NCI-H345 (cell line): Measurements from ENCODE around the gene LIPH.
"Not testable (repeated sequence)": the region's sequence is repeated elsewhere in the genome, so short reads cannot be mapped to it uniquely, and the experiment has no call there.

Source experiments
- DNase-seq: peaks from one replicate; lab custom pipeline; 2025; lab: John Stamatoyannopoulos, UW

The LIPH gene

DNA sequence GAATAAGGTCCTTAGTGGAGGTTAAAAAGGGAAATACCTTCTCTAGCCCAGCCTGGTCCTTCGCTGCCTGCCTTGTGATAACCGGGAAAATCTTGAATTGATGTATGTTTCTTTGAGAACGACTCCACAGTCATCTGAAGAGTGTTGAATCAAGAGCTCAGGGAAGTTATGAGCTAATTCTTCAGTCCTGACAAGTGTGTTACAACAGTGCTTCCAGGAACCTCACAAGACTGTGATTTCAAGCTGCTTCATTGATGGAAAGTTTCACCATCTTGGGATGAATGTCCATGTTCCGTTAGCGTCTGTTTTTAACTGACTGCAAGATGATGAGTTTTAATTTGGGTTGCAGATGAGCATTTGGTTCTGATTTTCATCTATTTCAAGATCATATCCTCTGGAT lies 66.0 kb downstream of the LIPH start:
- no peak for DNase-seq

DNA sequence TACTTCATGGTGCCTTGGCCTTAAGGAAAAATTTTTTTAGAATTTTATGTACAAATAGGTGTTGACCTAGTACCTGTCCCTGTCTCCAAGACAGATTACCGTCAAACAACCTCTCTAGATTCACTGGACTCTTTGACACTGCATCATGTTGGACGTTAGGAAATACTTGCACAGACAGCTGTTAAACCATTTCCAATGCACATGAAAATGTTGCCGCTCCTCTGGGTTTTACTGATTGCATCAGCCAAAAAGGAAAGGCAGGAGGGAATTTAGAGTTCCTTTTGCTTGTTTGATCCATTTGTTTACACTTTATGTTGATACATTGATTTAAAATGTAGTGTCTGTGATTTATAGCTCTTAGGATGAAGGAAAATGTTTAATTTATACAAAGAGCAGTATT lies 68.1 kb downstream of the LIPH start:
- no peak for DNase-seq

DNA sequence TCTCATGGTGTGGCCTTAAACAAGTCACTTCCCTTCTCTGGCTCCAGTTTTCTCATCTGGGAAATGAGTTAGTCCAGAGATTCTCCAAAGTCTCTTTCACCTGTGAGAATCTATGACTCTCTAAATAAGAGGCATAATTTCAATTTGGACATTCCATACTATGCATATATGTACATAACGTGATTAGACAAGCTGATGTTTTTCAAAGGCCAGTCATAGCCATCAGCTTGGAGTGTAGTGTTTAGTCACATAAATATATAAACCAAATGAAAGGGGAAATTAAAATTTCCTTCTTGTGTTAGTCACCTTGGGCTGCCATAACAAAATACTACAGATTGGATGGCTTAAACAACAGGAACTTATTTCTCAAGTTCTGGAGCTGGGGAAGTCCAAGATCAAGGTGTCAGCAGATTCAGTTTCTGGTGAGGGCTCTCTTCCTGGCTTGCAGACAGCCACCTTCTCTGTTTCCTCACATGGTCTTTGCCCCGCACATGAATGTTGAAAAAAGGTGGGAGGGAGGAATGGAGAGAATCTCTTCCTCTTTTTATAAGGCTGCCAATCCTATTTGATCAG lies 72.9 kb downstream of the LIPH start:
- DNase-seq = no peak

DNA sequence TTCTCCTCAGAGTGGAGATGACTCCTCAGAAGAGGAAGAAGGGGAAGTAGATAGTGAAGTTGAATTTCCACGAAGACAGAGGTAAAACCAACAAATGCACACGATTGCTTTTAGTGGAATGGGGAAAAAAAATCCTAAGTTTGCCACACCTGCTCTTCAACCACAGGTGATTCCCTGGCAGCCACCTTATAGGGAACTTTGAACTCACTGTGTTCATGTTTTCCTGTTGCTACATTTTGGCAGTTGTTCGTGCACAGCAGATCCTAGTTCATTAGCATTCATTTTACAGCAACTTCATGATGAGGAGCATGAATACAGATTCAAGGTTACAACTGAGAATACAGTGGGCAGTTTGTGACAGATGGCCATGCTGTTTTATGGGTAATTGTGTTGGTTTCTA lies 75.1 kb downstream of the LIPH start:
- DNase-seq = no peak

GRCh38 chr3:185474922-185475321 lies 77.5 kb downstream of the LIPH start:
- DNase-seq = not testable (repeated sequence)

- no peak for DNase-seq
Measured at GRCh38 chr3:185473290-185473815, 79.0 kb downstream of the LIPH start.

DNA sequence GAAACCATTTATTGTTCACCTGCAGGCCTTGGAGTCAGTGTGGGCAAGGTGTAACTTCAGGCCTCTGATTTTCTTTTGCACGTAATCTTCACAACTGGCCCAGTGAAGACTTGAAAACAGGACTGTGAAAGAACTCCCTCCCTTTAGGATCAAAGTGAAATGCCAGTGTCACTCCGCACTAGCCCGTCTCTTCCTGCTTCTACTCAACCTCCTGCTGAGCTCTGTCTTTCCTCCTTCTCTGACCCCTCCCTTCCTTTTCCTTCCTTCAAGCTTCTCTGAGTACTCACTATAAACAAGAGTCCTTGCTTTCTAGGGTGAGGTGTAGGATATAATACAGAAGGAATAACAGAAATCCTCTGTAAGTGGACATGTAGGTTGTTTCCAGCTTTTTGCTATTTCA lies 82.1 kb downstream of the LIPH start:
- no peak for DNase-seq

- DNase-seq = no peak
Measured at GRCh38 chr3:185469542-185469941, 82.8 kb downstream of the LIPH start.

- DNase-seq = not testable (repeated sequence)
Measured at GRCh38 chr3:185466123-185466522, 86.3 kb downstream of the LIPH start.

DNA sequence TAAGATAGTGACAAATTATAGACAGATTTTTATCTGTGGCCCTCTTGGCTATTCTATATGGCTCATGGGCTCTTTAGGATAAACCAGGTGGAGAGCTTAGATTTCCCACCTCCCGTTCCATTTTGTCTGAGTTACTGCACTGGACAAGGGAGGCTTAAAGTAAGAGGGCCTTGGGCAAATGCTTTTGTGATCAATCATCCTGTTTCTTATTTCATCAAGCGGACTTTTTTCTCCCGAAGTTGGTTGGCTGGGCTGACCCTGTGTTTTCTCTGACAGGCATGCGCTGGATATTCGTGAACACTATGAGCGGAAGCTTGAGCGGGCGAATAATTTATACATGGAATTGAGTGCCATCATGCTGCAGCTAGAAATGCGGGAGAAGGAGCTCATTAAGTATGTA lies 86.9 kb downstream of the LIPH start:
- no peak for DNase-seq

DNA sequence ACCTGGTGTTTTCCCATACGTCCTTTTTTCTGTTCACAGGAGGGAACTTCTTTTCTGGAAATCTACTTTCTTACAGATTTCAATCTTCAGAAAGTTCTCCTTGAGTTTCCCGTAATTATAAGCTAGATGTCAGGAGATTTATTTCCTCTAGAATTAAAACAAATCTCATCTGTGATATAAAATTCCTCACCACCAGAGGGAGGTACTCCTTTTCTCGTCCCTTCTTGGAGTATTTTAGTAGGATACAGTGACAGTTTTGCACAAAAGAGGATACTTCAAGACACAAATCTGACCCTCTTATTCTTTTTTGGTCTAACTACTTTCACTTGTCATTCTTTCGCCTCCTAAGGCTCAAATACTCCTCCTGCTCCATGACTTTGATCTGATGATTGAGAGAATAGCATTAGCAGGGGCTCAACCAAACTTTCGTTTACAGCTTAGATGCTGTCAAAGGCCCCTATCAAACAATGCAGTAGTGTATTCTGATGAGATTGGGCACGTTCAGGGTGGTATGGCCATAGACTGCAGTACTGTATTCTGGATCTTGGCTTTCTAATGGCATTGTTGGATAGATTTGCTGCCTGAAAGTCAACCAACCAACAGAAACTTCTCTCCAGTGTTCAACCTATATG lies 91.6 kb downstream of the LIPH start:
- DNase-seq = no peak

DNA sequence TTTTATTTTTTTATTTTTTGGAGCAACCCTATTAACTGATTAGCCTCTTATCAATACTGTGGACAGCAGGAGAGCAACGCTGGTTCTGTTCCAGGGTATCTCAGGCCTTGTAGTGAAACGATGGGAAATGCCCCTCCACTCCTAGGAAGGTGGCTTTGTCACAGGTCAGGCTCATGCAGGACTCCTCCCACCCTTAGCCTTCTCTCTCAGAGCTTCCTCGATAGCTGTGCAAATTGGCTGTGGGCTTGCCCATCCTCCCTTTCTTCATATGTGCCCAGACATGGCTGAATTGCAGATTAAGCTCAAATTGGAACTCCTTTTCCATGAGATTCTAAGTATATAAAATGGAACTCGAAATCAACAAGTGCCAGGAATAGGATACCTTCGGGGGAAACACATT lies 92.1 kb downstream of the LIPH start:
- no peak for DNase-seq

DNA sequence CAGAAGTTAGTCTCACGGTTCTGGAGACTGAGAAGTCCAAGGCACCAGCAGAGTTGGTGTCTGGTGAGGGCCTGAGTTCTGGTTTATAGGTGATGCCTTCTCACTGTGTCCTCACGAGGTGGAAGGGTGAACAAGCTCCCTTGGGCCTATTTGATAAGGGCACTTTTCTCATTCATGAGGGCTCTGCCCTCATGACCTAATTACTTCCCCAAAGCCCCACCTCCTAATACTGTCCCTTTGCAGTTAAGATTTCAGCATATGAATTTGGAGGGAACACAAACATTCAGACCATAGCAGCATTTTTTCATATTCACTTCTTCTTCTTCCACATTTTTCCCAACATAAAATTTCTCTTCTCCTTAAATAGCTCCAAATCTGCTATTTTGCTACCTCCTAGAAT lies 95.0 kb downstream of the LIPH start:
- no peak for DNase-seq
